HG03175 (cell line): ENCODE data around the gene FARSB.
"Not testable (repeated sequence)": the region's sequence is repeated elsewhere in the genome, so short reads cannot be mapped to it uniquely, and the experiment has no call there.

Experiments used
- ATAC-seq: cut with Tn5 transposase; IDR thresholded peaks from one replicate; pipeline ENCODE4 v1.9.1; 2021; ENCODE audit warnings: mild to moderate bottlenecking, moderate library complexity; ENCODE audit not compliant: unreplicated experiment

Gene FARSB

GRCh38 chr2:222609381-222609780, 46.5 kb downstream of the FARSB start:
- ATAC-seq: no peak

DNA sequence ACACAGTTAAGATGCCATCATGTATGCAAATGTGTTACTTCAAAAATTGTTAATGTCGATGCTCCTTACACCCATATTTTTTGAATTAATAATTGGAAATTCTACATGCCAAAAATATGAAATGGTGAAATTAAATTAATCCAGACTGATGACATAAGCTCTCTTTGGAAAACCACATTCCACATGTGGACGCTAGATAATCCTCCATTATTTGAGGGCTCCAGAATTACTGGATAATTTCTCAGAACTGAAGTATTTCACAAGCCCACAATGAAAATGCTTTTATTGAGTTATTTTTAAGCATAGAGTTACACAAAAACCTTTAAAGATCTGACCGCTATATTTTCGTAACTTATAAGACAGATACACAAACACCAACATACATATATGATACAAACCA, 47.8 kb downstream of the FARSB start:
- no peak for ATAC-seq

DNA sequence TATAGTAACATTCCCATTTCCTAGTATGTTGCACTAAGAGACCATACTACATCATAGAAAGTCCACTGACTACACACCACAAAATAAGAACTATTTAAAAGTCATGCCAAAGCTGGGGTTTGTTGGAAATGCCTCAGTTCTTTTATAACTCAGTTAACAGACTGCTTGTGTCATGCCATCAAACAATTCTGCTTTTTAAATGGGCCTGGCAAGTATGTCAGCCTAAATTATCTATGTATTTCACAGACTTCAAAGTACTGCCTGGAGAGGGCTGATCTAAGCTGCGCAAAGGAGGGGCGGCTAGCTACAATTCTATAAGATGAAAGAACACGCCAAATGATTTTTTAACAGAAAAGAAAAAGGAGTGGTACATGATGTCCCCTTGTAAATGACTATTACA, 49.6 kb downstream of the FARSB start:
- ATAC-seq: no peak

DNA sequence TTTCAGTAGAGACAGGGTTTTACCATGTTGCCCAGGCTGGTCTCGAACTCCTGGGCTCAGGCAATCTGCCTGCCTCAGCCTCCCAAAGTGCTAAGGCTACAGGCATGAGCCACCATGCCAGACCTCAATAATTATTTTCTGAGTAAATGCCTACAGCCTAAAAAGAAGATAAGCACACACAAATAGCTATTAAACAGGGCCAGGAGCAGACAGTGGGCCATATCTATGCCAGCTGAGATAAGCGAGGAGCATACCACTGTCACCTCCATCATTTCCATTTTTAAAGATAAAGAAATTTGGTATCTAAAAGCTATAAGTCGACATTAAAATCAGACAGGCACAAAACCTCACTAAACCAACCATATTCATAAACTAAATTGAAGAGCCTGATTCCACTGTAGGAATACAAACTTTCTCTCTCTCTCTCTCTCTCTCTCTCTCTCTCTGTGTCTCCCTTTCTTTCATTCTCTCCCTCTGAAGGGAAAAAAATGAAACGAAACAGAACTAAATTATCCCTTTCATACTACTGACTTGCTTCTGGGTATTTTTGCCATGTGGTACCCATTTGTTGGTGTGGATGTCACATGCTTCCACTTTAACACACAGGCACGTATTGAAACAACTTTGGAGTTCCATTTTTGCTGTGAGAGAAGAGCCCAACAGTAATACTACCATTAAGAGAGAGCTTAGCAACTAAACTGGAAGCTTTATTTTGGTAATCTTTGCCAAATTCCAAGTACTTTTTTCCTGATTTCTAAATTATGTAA, 51.0 kb downstream of the FARSB start:
- ATAC-seq: no peak

- ATAC-seq: no peak
Observed at GRCh38 chr2:222603501-222603900, 52.4 kb downstream of the FARSB start.

GRCh38 chr2:222598611-222599010, 57.3 kb downstream of the FARSB start:
- no peak for ATAC-seq

GRCh38 chr2:222595581-222595980, 60.3 kb downstream of the FARSB start:
- ATAC-seq: no peak

DNA sequence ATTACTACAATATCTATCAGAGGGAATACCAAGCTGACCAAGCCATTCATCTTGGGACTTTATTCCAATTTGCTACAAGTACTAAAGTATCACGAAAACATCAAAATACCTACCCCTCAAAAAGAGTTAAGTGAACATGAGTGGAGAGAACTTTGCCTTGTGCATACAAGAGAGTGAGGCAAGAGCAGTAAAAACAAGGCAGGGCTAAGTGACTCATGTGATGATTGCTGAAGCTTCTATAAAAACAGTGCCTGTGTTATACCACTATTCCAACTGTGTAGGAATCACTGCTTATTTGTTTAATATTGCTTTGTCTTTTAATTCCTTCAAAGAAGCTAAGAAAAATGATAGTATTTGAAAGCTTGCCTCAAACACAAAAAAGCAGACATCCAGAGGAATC, 61.2 kb downstream of the FARSB start:
- no peak for ATAC-seq

DNA sequence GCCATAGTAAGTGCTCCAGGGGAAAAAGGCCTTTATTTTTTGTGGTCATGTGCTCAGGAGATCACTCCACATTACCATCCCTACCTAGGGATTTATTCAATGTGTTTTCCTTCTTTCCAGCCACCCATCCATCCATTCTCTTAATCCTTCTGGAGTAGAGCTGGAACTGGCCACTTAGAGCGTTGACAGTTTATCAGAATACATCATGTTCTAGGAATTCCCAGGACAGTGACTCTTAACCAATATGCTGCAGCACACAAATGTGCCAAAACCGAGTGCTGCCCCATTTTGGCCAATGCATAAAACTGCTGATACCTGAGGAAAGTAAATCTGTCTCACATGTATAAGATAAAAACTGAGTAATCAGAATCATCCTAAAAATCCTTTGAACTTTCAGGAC, 63.7 kb downstream of the FARSB start:
- ATAC-seq: no peak

DNA sequence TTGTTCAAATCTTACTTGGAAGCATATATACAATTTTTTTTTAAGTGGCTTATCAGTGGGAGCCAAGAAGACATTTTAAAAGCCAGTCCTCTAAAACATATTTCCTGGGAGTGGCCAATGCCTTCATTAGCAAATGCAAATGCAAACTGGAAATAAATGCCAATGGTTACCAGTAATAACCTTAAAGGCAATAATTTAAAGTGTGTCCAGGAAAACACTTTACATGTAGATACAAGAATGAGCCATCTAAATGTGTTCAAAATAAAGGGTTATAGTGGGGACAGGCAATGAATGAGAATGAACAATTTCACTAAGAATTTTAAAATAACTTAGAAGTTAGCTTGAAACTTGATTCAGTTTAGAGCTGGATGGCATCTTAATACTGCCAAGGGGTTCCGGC, 64.2 kb downstream of the FARSB start:
- no peak for ATAC-seq

GRCh38 chr2:222584589-222584988, 71.3 kb downstream of the FARSB start:
- not testable (repeated sequence) for ATAC-seq

DNA sequence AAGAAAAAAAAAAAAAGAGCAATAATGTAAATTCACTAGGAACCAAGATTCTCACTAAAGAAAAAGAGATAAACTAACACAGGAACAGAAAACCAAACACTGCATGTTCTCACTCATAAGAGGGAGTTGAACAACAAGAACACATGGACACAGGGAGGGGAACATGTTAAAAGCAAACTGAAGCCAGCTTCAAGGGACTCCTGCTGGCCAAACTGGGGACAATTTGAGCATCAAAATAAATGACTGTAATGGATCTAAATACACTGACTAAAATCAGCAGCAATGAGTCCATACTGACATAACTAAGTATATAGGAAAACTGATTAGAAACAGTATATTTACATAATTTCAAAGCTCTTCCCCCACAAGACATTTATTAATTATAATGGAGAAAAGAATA, 73.0 kb downstream of the FARSB start:
- ATAC-seq: peak; percentile 61

DNA sequence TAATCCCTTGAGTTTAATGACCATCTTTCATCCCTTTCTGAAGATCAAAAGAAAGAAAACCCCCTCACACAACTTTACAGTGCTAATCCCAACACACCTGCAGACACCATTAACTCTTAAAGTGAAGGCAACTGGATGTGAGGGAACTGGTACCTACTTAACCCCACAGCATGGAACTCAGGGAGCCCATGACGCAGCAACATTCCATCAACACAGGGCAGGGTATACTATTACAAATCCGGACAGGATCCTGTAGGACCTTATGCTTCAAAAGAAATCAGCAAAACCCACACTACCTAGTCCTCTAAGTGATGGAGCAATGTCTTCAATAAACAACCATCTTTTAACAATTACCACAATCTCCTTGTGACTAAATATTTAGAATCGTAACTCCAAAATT, 78.6 kb downstream of the FARSB start:
- no peak for ATAC-seq

- no peak for ATAC-seq
Observed at GRCh38 chr2:222576171-222577081, 79.5 kb downstream of the FARSB start.

DNA sequence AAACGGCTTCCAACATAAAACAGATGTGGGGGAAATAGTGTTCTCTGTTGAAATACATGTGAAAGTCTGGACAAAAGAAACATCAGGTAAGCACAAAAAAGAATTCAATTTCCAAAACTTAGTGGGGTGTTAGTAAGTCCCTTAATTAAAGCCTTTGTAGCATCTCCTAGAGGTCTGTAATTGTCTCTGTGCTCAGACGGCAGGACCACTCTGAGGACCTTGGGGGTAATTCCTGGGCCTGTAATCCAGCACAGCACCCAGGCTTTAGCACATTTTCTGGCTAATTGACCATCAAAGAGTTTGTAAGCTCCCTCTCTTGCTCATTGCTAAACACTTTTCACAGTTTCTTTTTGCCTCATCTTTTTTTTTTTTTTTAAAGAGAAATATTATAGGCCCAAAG, 80.3 kb downstream of the FARSB start:
- ATAC-seq: no peak

GRCh38 chr2:222572751-222573174, 83.1 kb downstream of the FARSB start:
- no peak for ATAC-seq

GRCh38 chr2:222572264-222572721, 83.6 kb downstream of the FARSB start:
- ATAC-seq: no peak

- ATAC-seq: no peak
Observed at GRCh38 chr2:222569826-222570225, 86.1 kb downstream of the FARSB start.

- ATAC-seq: no peak
Observed at GRCh38 chr2:222568865-222569264, 87.0 kb downstream of the FARSB start.

GRCh38 chr2:222566229-222566628, 89.7 kb downstream of the FARSB start:
- no peak for ATAC-seq

DNA sequence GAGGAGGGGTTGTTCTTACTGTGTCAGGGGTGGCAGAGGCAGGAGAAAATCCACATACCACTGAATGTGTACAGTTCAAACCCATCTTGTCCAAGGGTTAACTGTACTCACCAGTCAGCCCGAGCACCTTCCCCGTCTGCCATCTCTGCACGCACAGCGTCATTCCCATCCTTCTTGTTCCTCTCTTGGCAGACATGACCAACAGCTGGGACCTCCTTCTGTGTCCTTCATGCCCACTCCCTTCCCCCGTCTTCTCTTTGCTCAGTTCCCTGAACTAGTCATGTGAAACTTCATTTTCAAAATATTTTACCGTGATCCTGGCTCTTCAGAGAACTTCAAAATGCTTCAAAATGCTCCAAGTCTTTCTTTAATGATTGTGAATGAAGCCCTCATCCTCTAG, 92.0 kb downstream of the FARSB start:
- no peak for ATAC-seq

GRCh38 chr2:222563106-222563718, 92.7 kb downstream of the FARSB start:
- no peak for ATAC-seq
